ENCODE results near the gene PTPN23.
"Not testable (repeated sequence)": the region's sequence is repeated elsewhere in the genome, so short reads cannot be mapped to it uniquely, and the experiment has no call there.

- TF ChIP-seq ZNF274 (IDR thresholded peaks at IDR 0.05; ENCODE audit: borderline replicate concordance, extremely low read depth, low read length); RXRA (IDR thresholded peaks at IDR 0.05; ENCODE audit: insufficient read depth, low read depth, low read length); CTCF (IDR thresholded peaks at IDR 0.05; ENCODE audit: control extremely low read depth in 1 of 3, insufficient read depth in 1 of 3, low read depth in 1 of 3, low read length in 3 of 3); POLR2AphosphoS5 (IDR thresholded peaks at IDR 0.05; ENCODE audit: low read depth, low read length); USF2 (IDR thresholded peaks at IDR 0.05; ENCODE audit: low read length); POLR2A (IDR thresholded peaks at IDR 0.05; ENCODE audit: control extremely low read depth in 1 of 2, low read depth in 2 of 2, low read length in 2 of 2); KDM1A (IDR thresholded peaks at IDR 0.05; ENCODE audit: borderline replicate concordance, low read length); EP300 (IDR thresholded peaks at IDR 0.05; ENCODE audit: borderline replicate concordance in 1 of 2, low read depth in 2 of 2, low read length in 2 of 2); HDAC2 (IDR thresholded peaks at IDR 0.05; ENCODE audit: borderline replicate concordance in 1 of 2, low read depth in 2 of 2, low read length in 2 of 2); GTF2F1 (IDR thresholded peaks at IDR 0.05; ENCODE audit: borderline replicate concordance, low read depth, low read length); TEAD4 (IDR thresholded peaks at IDR 0.05; ENCODE audit: low read depth, low read length): not testable (repeated sequence)
These were observed 10.8 kb upstream of the PTPN23 start for GRCh38 chr3:47370020-47370419.
